K562 (cell line): Measurements from ENCODE around the gene KIF5A.

Experiments used
- CTCF ChIP-seq, 3 experiments: IDR thresholded peaks in 2 of 3; conservative IDR thresholded peaks in 1 of 3; 2 replicates each; pipeline ENCODE4 v1.5.1; 2011 to 2012; ENCODE audit warnings: low read length in 3 of 3, mild to moderate bottlenecking in 3 of 3, control low read depth in 2 of 3, improper control_type of control experiment in 1 of 3, inconsistent platforms in 1 of 3, low read depth in 1 of 3, mixed read lengths in 1 of 3, moderate library complexity in 1 of 3; ENCODE audit not compliant: insufficient read depth in 2 of 3
- ESRRA ChIP-seq: fragments of 450-650 bp; IDR thresholded peaks from 2 replicates; pipeline ENCODE4 v1.6.1; 2014; ENCODE audit warnings: low read depth, mild to moderate bottlenecking, moderate library complexity, borderline replicate concordance
- MTA1 ChIP-seq: fragments of 450-650 bp; IDR thresholded peaks from 2 replicates; pipeline ENCODE4 v1.6.1; 2017; ENCODE audit warnings: borderline replicate concordance
- NFATC3 ChIP-seq: fragments of 450-650 bp; IDR thresholded peaks from 2 replicates; pipeline ENCODE4 v1.6.1; 2017; ENCODE audit warnings: mild to moderate bottlenecking
- TF ChIP-seq, protein P1 (sequence below), 2 experiments: fragments of 450-650 bp; IDR thresholded peaks; 2 replicates each; pipeline ENCODE4 v1.6.1; 2016

GRCh38 chr12:57576613-57577160 lies 26.8 kb downstream of the KIF5A start:
- TF ChIP-seq CTCF (IDR thresholded peaks at IDR 0.05 in 2 of 3, conservative IDR thresholded peaks at IDR 0.05 in 1 of 3; ENCODE audit: insufficient read depth in 2 of 3, low read depth in 1 of 3, low read length in 3 of 3): no peak
- TF ChIP-seq, protein P1, sequence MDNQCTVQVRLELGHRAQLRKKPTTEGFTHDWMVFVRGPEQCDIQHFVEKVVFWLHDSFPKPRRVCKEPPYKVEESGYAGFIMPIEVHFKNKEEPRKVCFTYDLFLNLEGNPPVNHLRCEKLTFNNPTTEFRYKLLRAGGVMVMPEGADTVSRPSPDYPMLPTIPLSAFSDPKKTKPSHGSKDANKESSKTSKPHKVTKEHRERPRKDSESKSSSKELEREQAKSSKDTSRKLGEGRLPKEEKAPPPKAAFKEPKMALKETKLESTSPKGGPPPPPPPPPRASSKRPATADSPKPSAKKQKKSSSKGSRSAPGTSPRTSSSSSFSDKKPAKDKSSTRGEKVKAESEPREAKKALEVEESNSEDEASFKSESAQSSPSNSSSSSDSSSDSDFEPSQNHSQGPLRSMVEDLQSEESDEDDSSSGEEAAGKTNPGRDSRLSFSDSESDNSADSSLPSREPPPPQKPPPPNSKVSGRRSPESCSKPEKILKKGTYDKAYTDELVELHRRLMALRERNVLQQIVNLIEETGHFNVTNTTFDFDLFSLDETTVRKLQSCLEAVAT (IDR thresholded peaks at IDR 0.05): no peak
- TF ChIP-seq NFATC3: no peak
- TF ChIP-seq ESRRA: no peak
- no peak for TF ChIP-seq MTA1
